HG02981 (cell line): ENCODE measurements around the gene CCDC39.
A peak's percentile ranks its signal among the peaks of the same experiment; 100 is the strongest.
"Not testable (repeated sequence)": the region's sequence is repeated elsewhere in the genome, so short reads cannot be mapped to it uniquely, and the experiment has no call there.

Experiments used
- ATAC-seq: cut with Tn5 transposase; IDR thresholded peaks from one replicate; pipeline ENCODE4 v1.9.1; 2021; ENCODE audit warnings: mild to moderate bottlenecking, moderate library complexity; ENCODE audit not compliant: unreplicated experiment

The CCDC39 gene

GRCh38 chr3:180626844-180627243, 52.4 kb downstream of the CCDC39 start:
- ATAC-seq = peak; percentile 97

GRCh38 chr3:180624714-180625113, 54.6 kb downstream of the CCDC39 start:
- ATAC-seq = no peak

GRCh38 chr3:180619723-180620122, 59.6 kb downstream of the CCDC39 start:
- ATAC-seq = no peak

- not testable (repeated sequence) for ATAC-seq
These were observed 60.7 kb downstream of the CCDC39 start for GRCh38 chr3:180618563-180618962.

GRCh38 chr3:180617049-180617448, 62.2 kb downstream of the CCDC39 start:
- ATAC-seq = no peak

- no peak for ATAC-seq
These were observed 63.3 kb downstream of the CCDC39 start for GRCh38 chr3:180615954-180616353.

GRCh38 chr3:180612364-180612763, 66.9 kb downstream of the CCDC39 start:
- ATAC-seq = no peak

GRCh38 chr3:180611006-180611405, 68.3 kb downstream of the CCDC39 start:
- no peak for ATAC-seq

- ATAC-seq = peak; percentile 98
These were observed 77.3 kb downstream of the CCDC39 start, which contains the start of gene TTC14 for GRCh38 chr3:180601688-180602666. Gene TTC14 (plus strand): TSS chr3:180602163. CDS start chr3:180602262, 99 bp downstream.

GRCh38 chr3:180600473-180600872, 78.8 kb downstream of the CCDC39 start:
- no peak for ATAC-seq

- no peak for ATAC-seq
These were observed 83.7 kb downstream of the CCDC39 start for GRCh38 chr3:180595559-180595935.

- peak; percentile 57 for ATAC-seq
These were observed 84.4 kb downstream of the CCDC39 start for GRCh38 chr3:180594631-180595558.

- not testable (repeated sequence) for ATAC-seq
These were observed 85.7 kb downstream of the CCDC39 start for GRCh38 chr3:180593631-180594030.

GRCh38 chr3:180590396-180590795, 88.9 kb downstream of the CCDC39 start:
- ATAC-seq = no peak

GRCh38 chr3:180580934-180581333, 98.4 kb downstream of the CCDC39 start:
- ATAC-seq = no peak

GRCh38 chr3:180575571-180575970, 103.7 kb downstream of the CCDC39 start:
- no peak for ATAC-seq

GRCh38 chr3:180571831-180572598, 107.3 kb downstream of the CCDC39 start:
- ATAC-seq = peak; percentile 82

GRCh38 chr3:180570238-180570637, 109.1 kb downstream of the CCDC39 start:
- ATAC-seq = no peak

- ATAC-seq = no peak
These were observed 114.6 kb downstream of the CCDC39 start for GRCh38 chr3:180564676-180565075.
